ENCODE measurements around the gene EP400.
"Not testable (repeated sequence)": the region's sequence is repeated elsewhere in the genome, so short reads cannot be mapped to it uniquely, and the experiment has no call there.

The EP400 gene

GRCh38 chr12:132024758-132025157, 75.0 kb downstream of the EP400 start:
- DNase-seq = no peak

DNA sequence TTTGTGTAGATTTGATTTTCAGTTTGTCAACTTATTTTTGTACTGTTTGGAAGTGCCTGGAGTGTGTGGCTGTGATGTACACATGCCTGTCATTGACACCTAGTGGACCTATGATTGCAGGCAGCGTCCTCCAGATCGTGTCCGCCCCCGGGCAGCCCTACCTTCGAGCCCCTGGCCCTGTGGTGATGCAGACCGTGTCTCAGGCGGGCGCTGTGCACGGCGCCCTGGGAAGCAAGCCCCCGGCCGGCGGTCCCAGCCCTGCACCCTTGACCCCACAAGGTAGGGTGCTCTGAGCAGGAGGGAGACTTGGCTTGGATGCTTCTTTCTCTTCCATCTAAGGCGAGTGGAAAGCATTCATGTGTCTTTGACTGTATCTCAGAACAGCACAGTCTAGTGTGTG, 75.8 kb downstream of the EP400 start:
- no peak for DNase-seq

- no peak for DNase-seq
Measured at GRCh38 chr12:132026061-132026795, 76.5 kb downstream of the EP400 start.

GRCh38 chr12:132026796-132027500, 77.2 kb downstream of the EP400 start:
- no peak for DNase-seq

GRCh38 chr12:132027636-132028035, 77.9 kb downstream of the EP400 start:
- no peak for DNase-seq

DNA sequence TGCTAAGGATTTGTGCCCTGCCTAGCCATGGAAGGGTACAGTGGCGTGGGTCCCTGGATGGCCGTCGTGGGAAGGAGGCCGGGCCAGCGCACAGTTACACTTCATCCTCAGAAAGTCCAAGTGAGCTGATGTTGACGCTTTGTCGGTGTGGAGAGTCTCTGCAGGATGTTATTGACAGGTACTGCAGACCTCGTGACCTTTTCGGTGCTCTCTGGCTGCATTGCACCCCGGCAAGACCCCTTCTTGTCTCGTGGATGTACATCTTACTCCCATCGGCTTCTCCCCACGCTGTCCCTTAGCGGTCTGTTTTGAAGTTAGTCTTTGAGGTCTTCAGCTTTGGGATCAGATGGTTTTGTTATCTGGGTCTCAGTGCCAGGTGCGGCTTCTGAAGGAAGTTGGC, 78.4 kb downstream of the EP400 start:
- no peak for DNase-seq

DNA sequence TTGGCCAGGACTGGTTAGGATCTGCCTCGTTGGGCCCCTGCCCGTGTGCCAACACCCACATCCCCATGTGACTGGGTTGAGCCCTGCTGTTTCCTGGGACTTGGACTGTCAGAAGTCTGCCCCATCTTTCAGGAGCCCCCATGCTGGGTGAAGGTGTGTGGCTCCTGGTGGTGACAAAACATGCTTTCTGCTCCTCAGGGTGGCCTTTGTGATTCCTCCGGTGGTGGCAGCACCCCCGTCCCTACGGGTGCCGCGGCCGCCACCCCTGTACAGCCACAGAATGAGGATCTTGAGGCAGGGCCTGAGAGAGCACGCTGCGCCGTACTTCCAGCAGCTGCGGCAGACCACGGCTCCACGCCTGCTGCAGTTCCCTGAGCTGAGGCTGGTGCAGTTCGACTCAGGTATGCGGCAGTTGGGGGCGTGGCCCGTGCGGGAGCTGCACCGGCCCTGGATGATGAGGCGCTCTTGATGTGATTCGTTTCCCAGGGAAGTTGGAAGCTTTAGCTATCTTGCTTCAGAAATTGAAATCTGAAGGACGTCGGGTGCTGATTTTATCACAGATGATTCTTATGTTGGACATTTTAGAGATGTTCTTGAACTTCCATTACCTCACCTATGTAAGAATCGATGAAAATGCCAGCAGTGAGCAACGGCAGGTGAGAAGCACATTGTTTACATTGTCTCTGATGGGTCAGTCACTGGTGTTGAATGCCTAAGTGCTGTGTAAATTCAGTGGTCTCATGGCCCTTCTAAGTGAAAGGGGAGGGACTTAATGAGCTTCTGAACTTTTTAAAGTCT, 80.0 kb downstream of the EP400 start:
- DNase-seq = no peak

GRCh38 chr12:132030367-132031038, 80.8 kb downstream of the EP400 start:
- DNase-seq = no peak

GRCh38 chr12:132033627-132034026, 83.9 kb downstream of the EP400 start:
- DNase-seq = no peak

GRCh38 chr12:132036063-132036683, 86.4 kb downstream of the EP400 start:
- DNase-seq = no peak

- DNase-seq = no peak
Measured at GRCh38 chr12:132040906-132041606, 91.3 kb downstream of the EP400 start.

- DNase-seq = no peak
Measured at GRCh38 chr12:132043216-132043615, 93.5 kb downstream of the EP400 start.

GRCh38 chr12:132043770-132044467, 94.2 kb downstream of the EP400 start:
- no peak for DNase-seq

DNA sequence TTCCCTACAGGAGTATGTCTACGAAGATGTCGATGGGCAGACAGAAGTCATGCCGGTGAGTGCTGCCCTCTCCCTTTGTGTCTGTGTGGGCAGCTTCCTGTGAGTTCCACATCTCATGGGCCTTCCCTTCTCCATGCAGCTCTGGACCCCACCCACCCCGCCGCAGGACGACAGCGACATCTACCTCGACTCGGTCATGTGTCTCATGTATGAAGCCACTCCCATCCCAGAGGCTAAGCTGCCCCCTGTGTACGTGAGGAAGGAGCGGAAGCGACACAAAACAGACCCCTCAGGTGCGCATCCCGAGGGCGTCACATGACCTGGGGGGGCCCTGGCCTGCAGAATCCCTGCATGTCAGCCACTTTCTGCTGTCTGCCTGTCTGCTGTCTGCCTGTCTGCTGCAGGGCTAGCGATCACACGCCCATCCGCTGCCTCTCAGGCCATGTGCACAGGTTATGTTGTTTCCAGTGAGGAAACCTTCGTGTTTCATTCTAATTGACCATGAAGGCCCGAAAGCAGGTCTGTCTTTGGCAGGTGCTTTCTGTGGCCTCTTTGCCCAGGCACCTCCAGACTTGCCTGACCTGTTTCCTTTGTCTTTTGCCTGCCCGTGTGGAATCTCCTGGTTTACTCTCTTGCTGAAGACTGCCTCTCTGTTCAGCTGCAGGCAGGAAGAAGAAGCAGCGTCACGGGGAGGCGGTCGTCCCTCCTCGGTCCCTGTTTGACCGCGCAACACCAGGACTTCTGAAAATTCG, 95.1 kb downstream of the EP400 start:
- DNase-seq = no peak

DNA sequence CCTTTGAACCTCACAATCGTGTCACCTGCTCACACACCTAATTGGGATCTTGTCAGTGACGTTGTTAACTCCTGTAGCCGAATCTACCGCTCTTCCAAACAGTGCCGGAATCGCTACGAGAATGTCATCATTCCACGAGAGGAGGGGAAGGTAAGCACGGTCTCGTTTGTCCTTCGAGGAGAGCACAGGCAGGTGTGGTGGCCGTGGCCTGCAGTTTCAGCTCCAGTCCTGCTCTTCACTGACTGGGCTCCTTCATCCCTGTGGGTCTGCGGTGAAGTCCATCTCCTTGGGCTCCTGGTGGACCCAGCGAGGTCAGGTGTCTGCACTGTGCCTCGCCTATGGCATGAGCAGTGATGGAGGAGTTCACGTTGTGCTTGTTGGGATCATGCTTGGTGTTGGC, 96.0 kb downstream of the EP400 start:
- no peak for DNase-seq

DNA sequence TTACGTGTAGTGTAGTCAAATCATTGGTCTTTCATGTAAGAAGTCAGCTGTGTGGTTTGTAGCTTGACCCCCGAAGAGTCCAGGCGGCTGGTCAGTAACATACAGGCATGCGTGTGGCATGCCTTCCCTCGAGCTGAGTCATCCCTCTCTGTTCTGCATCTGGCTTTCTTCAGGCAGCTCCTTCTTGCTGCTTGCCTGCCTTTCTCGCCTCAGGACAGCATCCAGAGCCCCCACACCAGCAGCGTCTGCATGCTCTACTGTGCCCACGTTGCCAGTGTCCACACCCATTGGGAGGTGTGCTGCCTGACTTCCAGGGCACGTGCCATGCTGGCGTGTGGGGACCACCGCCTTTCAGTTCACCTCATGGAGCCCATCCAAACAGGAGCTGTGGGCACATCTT, 96.8 kb downstream of the EP400 start:
- no peak for DNase-seq

DNA sequence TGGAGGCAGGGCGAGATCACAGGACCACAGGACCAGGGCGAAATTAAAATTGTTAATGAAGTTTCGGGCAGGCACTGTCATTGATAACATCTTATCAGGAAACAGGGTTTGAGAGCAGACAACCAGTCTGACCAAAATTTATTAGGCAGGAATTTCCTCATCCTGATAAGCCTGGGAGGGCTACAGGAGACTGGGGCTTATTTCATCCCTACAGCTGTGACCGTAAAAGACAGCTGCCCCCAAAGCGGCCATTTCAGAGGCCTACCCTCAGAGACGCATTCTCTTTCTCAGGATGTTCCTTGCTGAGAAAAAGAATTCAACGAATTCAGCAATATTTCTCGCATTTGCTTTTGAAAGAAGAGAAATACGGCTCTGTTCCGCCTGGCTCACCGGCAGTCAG, 97.9 kb downstream of the EP400 start:
- not testable (repeated sequence) for DNase-seq

DNA sequence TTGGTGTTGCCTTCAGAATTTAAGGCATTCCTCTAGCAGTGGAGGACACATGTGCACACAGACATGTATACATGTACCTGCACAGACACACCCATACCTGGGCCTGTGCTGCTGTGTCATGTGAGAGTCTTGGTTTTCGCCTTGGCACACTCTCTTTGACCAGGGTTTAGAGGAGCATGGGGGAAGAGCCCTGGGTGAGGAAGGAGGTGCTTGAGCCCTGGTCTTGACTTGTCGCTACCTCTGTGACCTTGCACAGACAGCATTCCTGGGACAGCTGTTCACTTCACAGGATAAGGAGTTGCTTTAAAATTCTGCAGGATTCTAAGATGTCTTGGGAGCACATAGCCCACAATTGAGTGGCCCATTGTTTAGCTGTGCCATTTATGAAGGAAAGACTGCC, 99.7 kb downstream of the EP400 start:
- no peak for DNase-seq

GRCh38 chr12:132049876-132050275, 100.1 kb downstream of the EP400 start:
- no peak for DNase-seq

DNA sequence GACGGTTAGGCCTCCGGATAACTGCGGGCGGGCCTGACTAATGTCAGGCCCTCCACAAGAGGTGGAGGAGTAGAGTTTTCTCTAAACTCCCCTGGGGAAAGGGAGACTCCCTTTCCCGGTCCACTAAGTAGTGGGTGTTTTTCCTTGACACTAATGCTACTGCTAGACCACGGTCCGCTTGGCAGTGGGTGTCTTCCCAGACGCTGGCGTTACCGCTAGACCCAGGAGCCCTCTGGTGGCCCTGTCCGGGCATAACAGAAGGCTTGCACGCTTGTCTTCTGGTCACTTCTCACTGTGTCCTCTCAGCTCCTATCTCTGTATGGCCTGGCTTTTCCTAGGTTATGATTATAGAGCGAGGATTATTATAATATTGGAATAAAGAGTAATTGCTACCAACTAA, 102.0 kb downstream of the EP400 start:
- not testable (repeated sequence) for DNase-seq
